ENCODE results near the gene EZH2. TPM values are rescaled to one million over a fixed set of nuclear protein-coding genes. Genes with fewer than 3 reads are reported as not detected.

Gene EZH2
- polyA plus RNA-seq, 2 donors, result 11.0 to 11.7 TPM

DNA sequence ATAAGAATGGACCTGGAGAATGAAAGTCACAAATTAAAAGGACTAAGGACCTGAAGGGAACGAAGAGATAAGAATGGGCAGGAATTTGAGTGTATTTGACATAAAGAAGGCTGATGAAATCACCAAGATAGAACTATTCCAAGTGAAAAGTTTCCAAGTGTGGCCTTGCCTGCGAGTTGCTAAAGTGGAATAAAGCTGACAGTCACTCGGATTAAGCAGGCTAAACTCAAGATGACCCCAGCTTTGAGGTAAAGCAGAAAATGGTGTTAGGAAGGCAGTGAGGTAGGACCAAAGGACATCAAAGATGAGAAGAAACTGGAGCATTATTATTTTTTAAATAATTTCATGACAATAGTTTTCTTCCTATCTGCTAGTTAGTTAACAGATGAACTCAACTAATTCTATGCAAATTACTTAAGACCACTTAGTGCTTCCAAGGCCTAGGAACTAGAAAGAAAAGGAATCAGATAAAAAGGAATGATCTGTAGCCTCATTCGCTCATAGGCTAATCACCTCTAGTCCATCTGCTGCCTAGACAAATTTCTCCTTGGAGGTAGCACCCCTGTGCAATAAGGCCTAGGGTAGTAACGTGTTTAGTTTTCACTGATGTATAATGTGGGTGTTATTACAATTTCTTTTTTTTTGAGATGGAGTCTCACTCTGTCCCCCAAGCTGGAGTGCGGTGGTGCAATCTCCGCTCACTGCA is 34.5 kb downstream of the EZH2 start:
- peaks cover 0 to 2% of the 10 kb centered on the region in 2 donors for H3K4me1 ChIP-seq (ENCODE audit: control insufficient read depth in 2 of 2, insufficient read depth in 2 of 2, low read length in 1 of 2)
- no peaks in the 10 kb centered on the region for H3K9me3 ChIP-seq (ENCODE audit: control insufficient read depth in 2 of 2, insufficient read depth in 1 of 2, low read depth in 1 of 2, low read length in 1 of 2)
- no peaks in the 10 kb centered on the region for H3K27me3 ChIP-seq (ENCODE audit: control insufficient read depth in 1 of 2, insufficient read depth in 2 of 2, low read length in 2 of 2)
- H3K27ac ChIP-seq (ENCODE audit: low read depth in 2 of 2, low read length in 1 of 2), result no peak overlapping the region
- no peaks in the 10 kb centered on the region for H3K36me3 ChIP-seq (ENCODE audit: control insufficient read depth in 2 of 2, insufficient read depth in 2 of 2, low read length in 1 of 2)
- WGBS, 2 donors, result 80 to 84% methylated on average over 7 of the region's 7 CpGs
- no peak overlapping the region for H3K4me3 ChIP-seq (ENCODE audit: low read depth in 1 of 2, low read length in 2 of 2)

DNA sequence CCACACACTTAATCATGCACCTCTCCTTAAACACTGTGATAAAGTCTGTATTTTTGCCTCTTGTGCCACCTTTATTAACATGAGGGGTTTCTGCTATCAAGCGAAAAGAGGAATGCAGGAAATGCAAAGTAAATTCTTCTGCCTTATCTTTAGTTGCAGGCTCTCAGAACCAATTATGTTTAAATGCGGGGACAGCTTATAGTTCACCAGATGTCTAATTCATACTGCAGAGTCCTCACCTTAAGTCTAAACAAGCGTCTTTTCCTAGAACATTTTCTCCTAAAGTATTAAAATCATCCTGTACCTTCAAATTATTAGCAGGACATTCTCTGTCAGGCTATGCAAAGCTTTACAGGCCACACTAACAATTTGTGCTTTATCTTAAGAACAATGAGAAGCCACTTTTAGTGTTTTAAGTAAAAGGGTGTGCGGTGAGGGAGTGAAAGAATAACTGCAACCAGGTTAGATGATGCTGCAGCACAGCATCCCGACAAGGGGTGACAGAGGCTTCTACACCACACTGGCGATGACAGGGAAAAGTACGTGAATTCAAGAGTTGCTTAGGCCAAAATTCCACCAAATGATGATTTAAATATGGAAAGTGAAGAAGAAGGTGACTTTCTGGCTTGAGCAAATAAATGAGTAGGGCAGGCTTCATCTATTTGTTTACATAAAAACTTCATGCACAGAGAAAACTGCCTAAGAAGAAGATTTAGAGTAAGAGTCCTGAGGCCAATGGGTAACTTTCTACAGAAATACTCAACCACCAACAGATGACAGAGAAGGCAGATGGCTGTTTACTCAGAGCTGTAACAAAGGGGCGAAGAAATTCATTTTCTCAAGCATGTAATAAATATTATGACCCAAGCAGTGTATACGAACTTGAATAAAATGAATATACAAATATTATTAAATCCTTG is 36.0 kb downstream of the EZH2 start:
- no peaks in the 10 kb centered on the region for H3K9me3 ChIP-seq (ENCODE audit: control insufficient read depth in 2 of 2, insufficient read depth in 1 of 2, low read depth in 1 of 2, low read length in 1 of 2)
- H3K4me3 ChIP-seq (ENCODE audit: low read depth in 1 of 2, low read length in 2 of 2), result no peak overlapping the region
- 83 to 88% methylated on average over 9 of the region's 9 CpGs for WGBS, 2 donors
- H3K36me3 ChIP-seq (ENCODE audit: control insufficient read depth in 2 of 2, insufficient read depth in 2 of 2, low read length in 1 of 2), result no peaks in the 10 kb centered on the region
- no peaks in the 10 kb centered on the region for H3K27me3 ChIP-seq (ENCODE audit: control insufficient read depth in 1 of 2, insufficient read depth in 2 of 2, low read length in 2 of 2)
- peaks cover 0 to 2% of the 10 kb centered on the region in 2 donors for H3K4me1 ChIP-seq (ENCODE audit: control insufficient read depth in 2 of 2, insufficient read depth in 2 of 2, low read length in 1 of 2)
- no peak overlapping the region for H3K27ac ChIP-seq (ENCODE audit: low read depth in 2 of 2, low read length in 1 of 2)

DNA sequence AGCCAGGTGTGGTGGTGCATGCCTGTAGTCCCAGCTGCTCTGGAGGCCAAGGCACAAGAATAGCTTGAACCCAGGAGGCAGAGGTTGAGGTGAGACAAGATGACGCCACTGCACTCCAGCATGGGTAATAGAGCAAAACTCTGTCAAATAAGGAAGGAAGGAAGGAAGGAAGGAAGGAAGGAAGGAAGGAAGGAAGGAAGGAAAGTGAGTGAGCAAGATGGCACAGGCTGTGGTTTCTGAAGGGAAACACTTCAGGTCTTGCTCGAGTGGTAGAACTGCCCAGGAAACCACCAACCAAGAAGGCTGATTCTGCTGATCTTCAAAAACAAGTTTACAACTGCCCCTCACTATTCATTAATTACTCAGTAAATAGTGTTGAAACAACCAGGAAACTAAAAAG is 45.2 kb downstream of the EZH2 start:
- Histone ChIP-seq H3K4me1 (ENCODE audit: control insufficient read depth in 2 of 2, insufficient read depth in 2 of 2, low read length in 1 of 2) (peaks cover 0 to 3% of the 10 kb centered on the region in 2 donors), H3K36me3 (ENCODE audit: control insufficient read depth in 2 of 2, insufficient read depth in 2 of 2, low read length in 1 of 2) (no peaks in the 10 kb centered on the region), H3K27ac (ENCODE audit: low read depth in 2 of 2, low read length in 1 of 2) (no peak overlapping the region), H3K27me3 (ENCODE audit: control insufficient read depth in 1 of 2, insufficient read depth in 2 of 2, low read length in 2 of 2) (no peaks in the 10 kb centered on the region), H3K9me3 (ENCODE audit: control insufficient read depth in 2 of 2, insufficient read depth in 1 of 2, low read depth in 1 of 2, low read length in 1 of 2) (no peaks in the 10 kb centered on the region), H3K4me3 (ENCODE audit: low read depth in 1 of 2, low read length in 2 of 2) (no peak overlapping the region)
- WGBS, 2 donors, result 67 to 78% methylated on average over 2 of the region's 2 CpGs

DNA sequence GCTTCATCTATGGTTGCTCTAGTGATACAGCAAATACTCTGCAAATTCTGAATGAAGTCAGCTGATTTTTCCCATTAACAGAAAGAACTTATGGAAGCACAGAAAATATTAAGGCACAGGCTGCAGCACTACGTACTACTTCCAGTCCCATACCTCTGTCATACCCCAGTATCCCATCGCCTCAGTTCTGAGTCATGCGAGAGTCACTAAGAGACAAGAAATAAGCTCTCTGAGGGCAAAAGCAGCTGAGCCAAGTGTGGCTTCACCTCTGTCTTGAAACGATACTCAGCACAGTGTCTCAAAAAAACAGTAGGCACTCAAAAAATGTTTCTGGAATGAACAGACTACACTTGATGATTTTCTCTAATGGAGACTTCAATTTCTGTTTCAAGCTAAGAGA is 48.2 kb downstream of the EZH2 start:
- no peaks in the 10 kb centered on the region for H3K27me3 ChIP-seq (ENCODE audit: control insufficient read depth in 1 of 2, insufficient read depth in 2 of 2, low read length in 2 of 2)
- H3K36me3 ChIP-seq (ENCODE audit: control insufficient read depth in 2 of 2, insufficient read depth in 2 of 2, low read length in 1 of 2), result peaks cover 0 to 2% of the 10 kb centered on the region in 2 donors
- WGBS, 2 donors, result 93 to 96% methylated on average over 4 of the region's 4 CpGs
- peaks cover 0 to 3% of the 10 kb centered on the region in 2 donors for H3K4me1 ChIP-seq (ENCODE audit: control insufficient read depth in 2 of 2, insufficient read depth in 2 of 2, low read length in 1 of 2)
- H3K27ac ChIP-seq (ENCODE audit: low read depth in 2 of 2, low read length in 1 of 2), result no peak overlapping the region
- H3K4me3 ChIP-seq (ENCODE audit: low read depth in 1 of 2, low read length in 2 of 2), result no peak overlapping the region
- no peaks in the 10 kb centered on the region for H3K9me3 ChIP-seq (ENCODE audit: control insufficient read depth in 2 of 2, insufficient read depth in 1 of 2, low read depth in 1 of 2, low read length in 1 of 2)

DNA sequence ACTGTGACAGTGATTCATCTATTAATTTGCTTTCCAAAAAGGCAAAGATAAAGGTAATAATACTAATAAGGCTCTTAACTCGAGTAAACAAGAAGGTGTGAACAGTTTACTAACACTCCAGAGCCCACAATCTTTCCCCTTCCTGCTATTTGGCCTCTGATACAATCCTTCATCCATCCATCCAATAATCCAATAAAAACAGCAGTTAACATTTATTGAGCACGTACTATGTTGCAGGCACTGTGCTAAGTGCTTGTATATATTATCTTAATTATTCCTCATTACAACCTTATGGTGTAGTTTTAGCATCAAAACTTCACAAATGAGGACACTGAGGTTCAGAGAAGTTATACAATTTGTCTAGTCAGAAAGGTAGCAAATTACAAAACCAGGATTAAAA is 49.5 kb downstream of the EZH2 start:
- H3K36me3 ChIP-seq (ENCODE audit: control insufficient read depth in 2 of 2, insufficient read depth in 2 of 2, low read length in 1 of 2), result peaks cover 0 to 2% of the 10 kb centered on the region in 2 donors
- no peaks in the 10 kb centered on the region for H3K27me3 ChIP-seq (ENCODE audit: control insufficient read depth in 1 of 2, insufficient read depth in 2 of 2, low read length in 2 of 2)
- H3K4me1 ChIP-seq (ENCODE audit: control insufficient read depth in 2 of 2, insufficient read depth in 2 of 2, low read length in 1 of 2), result peaks cover 0 to 3% of the 10 kb centered on the region in 2 donors
- no peak overlapping the region for H3K27ac ChIP-seq (ENCODE audit: low read depth in 2 of 2, low read length in 1 of 2)
- no peak overlapping the region for H3K4me3 ChIP-seq (ENCODE audit: low read depth in 1 of 2, low read length in 2 of 2)
- no peaks in the 10 kb centered on the region for H3K9me3 ChIP-seq (ENCODE audit: control insufficient read depth in 2 of 2, insufficient read depth in 1 of 2, low read depth in 1 of 2, low read length in 1 of 2)
- WGBS, 2 donors, result 96 to 100% methylated on average over 2 of the region's 2 CpGs

DNA sequence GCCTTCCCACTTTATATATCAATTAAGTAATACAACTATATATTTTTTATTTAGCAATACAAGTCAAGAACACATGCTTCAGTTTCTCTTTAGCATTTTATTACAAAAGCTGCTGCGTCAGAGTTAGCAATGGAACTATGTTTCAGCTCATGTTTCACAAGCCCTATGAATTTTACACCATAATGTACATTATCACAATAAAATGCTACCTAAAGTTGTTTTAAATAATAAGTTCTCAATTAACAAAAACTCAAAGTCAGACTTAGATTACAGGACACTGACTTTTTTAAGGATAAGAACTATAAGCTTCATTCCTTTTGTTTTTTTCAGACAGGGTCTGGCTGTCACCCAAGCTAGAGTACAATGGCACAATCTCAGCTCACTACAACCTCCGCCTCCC is 52.3 kb downstream of the EZH2 start:
- Histone ChIP-seq H3K36me3 (ENCODE audit: control insufficient read depth in 2 of 2, insufficient read depth in 2 of 2, low read length in 1 of 2) (peaks cover 0 to 2% of the 10 kb centered on the region in 2 donors), H3K4me3 (ENCODE audit: low read depth in 1 of 2, low read length in 2 of 2) (no peak overlapping the region), H3K27me3 (ENCODE audit: control insufficient read depth in 1 of 2, insufficient read depth in 2 of 2, low read length in 2 of 2) (no peaks in the 10 kb centered on the region), H3K9me3 (ENCODE audit: control insufficient read depth in 2 of 2, insufficient read depth in 1 of 2, low read depth in 1 of 2, low read length in 1 of 2) (no peaks in the 10 kb centered on the region), H3K27ac (ENCODE audit: low read depth in 2 of 2, low read length in 1 of 2) (no peak overlapping the region), H3K4me1 (ENCODE audit: control insufficient read depth in 2 of 2, insufficient read depth in 2 of 2, low read length in 1 of 2) (no peaks in the 10 kb centered on the region)
- WGBS, 2 donors, result 94 to 96% methylated on average over 2 of the region's 2 CpGs

DNA sequence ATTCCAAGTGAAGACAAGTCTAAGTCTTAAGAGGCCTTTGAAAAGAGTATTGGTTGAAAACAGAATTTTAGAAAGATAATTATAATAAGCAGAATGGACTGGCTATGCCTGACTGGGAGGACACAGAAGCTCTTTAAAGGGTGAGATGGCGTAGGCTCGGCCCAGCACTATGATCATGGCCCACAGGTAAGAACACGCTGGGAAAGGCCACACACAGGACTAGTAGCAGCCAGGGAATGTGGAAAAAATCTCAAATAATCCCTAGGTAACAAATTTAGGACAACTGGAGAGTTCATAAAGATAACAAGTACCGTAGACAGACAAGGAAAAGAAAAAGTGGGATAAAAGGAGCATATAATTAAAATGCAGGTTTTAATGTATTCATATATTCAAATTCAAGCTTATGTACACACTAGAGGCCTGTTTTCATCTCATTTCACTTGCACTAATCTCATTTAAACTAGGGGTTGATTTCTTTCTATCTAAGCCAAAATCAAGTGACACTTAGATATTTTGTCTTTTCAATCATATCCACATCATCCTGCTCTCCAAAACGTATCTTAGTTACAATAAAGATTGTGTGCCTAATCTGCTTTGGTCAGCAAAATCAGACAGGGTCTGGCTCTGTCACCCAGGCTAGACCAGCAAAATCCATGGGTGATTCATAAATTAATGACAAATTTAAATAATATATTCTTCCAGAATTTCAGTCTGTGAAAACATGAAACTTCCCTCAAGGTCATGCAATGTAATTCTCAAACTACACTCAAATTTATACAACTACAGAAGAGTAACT is 53.0 kb downstream of the EZH2 start:
- 89 to 95% methylated on average over 5 of the region's 5 CpGs for WGBS, 2 donors
- Histone ChIP-seq H3K27ac (ENCODE audit: low read depth in 2 of 2, low read length in 1 of 2) (no peak overlapping the region), H3K36me3 (ENCODE audit: control insufficient read depth in 2 of 2, insufficient read depth in 2 of 2, low read length in 1 of 2) (peaks cover 0 to 2% of the 10 kb centered on the region in 2 donors), H3K4me1 (ENCODE audit: control insufficient read depth in 2 of 2, insufficient read depth in 2 of 2, low read length in 1 of 2) (no peaks in the 10 kb centered on the region), H3K27me3 (ENCODE audit: control insufficient read depth in 1 of 2, insufficient read depth in 2 of 2, low read length in 2 of 2) (no peaks in the 10 kb centered on the region), H3K4me3 (ENCODE audit: low read depth in 1 of 2, low read length in 2 of 2) (no peak overlapping the region), H3K9me3 (ENCODE audit: control insufficient read depth in 2 of 2, insufficient read depth in 1 of 2, low read depth in 1 of 2, low read length in 1 of 2) (no peaks in the 10 kb centered on the region)

DNA sequence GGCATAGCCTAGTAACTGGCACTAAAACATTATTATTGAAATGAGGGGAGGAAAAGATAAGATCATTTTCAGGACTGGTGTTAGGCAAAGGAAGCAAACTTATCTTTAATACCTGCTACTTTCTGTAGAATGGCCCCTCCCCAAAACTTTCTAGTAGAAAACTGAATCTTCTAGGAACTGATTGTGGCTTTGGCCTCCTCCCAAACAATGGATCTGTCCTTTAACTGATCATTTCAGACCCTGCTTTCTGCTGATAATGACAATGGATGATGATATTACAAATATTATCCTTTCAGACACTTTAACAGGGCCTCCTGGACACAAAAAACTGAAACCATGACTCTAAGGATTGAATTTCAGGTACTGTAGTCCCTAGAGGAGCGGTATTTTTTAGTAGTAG is 55.1 kb downstream of the EZH2 start:
- H3K4me3 ChIP-seq (ENCODE audit: low read depth in 1 of 2, low read length in 2 of 2), result no peak overlapping the region
- H3K9me3 ChIP-seq (ENCODE audit: control insufficient read depth in 2 of 2, insufficient read depth in 1 of 2, low read depth in 1 of 2, low read length in 1 of 2), result no peaks in the 10 kb centered on the region
- H3K27me3 ChIP-seq (ENCODE audit: control insufficient read depth in 1 of 2, insufficient read depth in 2 of 2, low read length in 2 of 2), result no peaks in the 10 kb centered on the region
- H3K4me1 ChIP-seq (ENCODE audit: control insufficient read depth in 2 of 2, insufficient read depth in 2 of 2, low read length in 1 of 2), result no peaks in the 10 kb centered on the region
- WGBS, 2 donors, result 93 to 97% methylated on average over 1 of the region's 1 CpG
- peaks cover 0 to 2% of the 10 kb centered on the region in 2 donors for H3K36me3 ChIP-seq (ENCODE audit: control insufficient read depth in 2 of 2, insufficient read depth in 2 of 2, low read length in 1 of 2)
- no peak overlapping the region for H3K27ac ChIP-seq (ENCODE audit: low read depth in 2 of 2, low read length in 1 of 2)

DNA sequence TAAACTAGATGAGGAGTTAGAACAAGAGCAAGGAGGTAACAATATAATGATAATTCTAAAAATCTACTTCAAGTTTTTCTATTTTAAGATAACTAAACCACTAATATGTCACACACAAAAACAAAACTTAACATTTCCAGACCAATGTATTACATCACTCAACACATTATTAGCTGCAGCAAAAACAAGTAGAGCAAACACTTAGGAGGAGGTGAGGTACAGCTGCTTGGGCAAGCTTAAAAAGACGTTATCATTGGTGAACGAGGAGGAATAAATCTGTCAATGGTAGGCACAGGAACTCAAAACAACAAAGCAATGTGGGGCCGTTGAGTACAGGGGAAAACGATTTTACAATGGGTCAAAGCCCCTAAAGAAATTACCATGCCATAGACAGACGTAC is 58.8 kb downstream of the EZH2 start:
- H3K27me3 ChIP-seq (ENCODE audit: control insufficient read depth in 1 of 2, insufficient read depth in 2 of 2, low read length in 2 of 2), result no peaks in the 10 kb centered on the region
- H3K9me3 ChIP-seq (ENCODE audit: control insufficient read depth in 2 of 2, insufficient read depth in 1 of 2, low read depth in 1 of 2, low read length in 1 of 2), result no peaks in the 10 kb centered on the region
- no peak overlapping the region for H3K4me3 ChIP-seq (ENCODE audit: low read depth in 1 of 2, low read length in 2 of 2)
- no peaks in the 10 kb centered on the region for H3K4me1 ChIP-seq (ENCODE audit: control insufficient read depth in 2 of 2, insufficient read depth in 2 of 2, low read length in 1 of 2)
- no peak overlapping the region for H3K27ac ChIP-seq (ENCODE audit: low read depth in 2 of 2, low read length in 1 of 2)
- no peaks in the 10 kb centered on the region for H3K36me3 ChIP-seq (ENCODE audit: control insufficient read depth in 2 of 2, insufficient read depth in 2 of 2, low read length in 1 of 2)
- 82 to 83% methylated on average over 5 of the region's 5 CpGs for WGBS, 2 donors

All from esophagus (tissue), 2 donors.